Hepatocyte (in vitro differentiated cells): ENCODE measurements around the gene CELA2B. TPM values are rescaled to one million over a fixed set of nuclear protein-coding genes. Genes with fewer than 3 reads are reported as not detected.

Experiments
- DNase-seq: peaks from one replicate; pipeline ENCODE4 v3.0.0-alpha.2; 2016; ENCODE audit warnings: low spot score
- H2AFZ ChIP-seq: fragments of 200-600 bp; sonication (generic); 2 replicates; pipeline ENCODE4 v1.6.0; 2016; ENCODE audit warnings: antibody characterized with exemption, mild to moderate bottlenecking
- H3K27ac ChIP-seq: fragments of 200-600 bp; sonication (generic); 2 replicates; pipeline ENCODE4 v1.5.1; 2016; ENCODE audit warnings: mild to moderate bottlenecking
- H3K27me3 ChIP-seq: fragments of 200-600 bp; sonication (generic); 2 replicates; pipeline ENCODE4 v1.6.1; 2016
- H3K36me3 ChIP-seq: fragments of 200-600 bp; sonication (generic); replicated peaks from 2 replicates; pipeline ENCODE4 v1.5.1; 2016; ENCODE audit warnings: low read depth; ENCODE audit not compliant: insufficient read depth
- H3K4me1 ChIP-seq: fragments of 200-600 bp; sonication (generic); 2 replicates; pipeline ENCODE4 v1.5.1; 2016; ENCODE audit warnings: mild to moderate bottlenecking, moderate library complexity; ENCODE audit not compliant: insufficient read depth
- H3K4me2 ChIP-seq: fragments of 200-600 bp; sonication (generic); 2 replicates; pipeline ENCODE4 v1.6.0; 2016
- H3K4me3 ChIP-seq: fragments of 200-600 bp; sonication (generic); 2 replicates; pipeline ENCODE4 v1.5.1; 2016; ENCODE audit warnings: mild to moderate bottlenecking
- H3K79me2 ChIP-seq: fragments of 200-600 bp; sonication (generic); 2 replicates; pipeline ENCODE4 v1.6.0; 2017; ENCODE audit warnings: mild to moderate bottlenecking
- H3K9me2 ChIP-seq: fragments of 200-600 bp; sonication (generic); replicated peaks from 2 replicates; pipeline ENCODE4 v1.6.0; 2017; ENCODE audit warnings: mild to moderate bottlenecking; ENCODE audit not compliant: insufficient read depth
- H3K9me3 ChIP-seq: fragments of 200-600 bp; sonication (generic); 2 replicates; pipeline ENCODE4 v1.5.1; 2016; ENCODE audit warnings: low read depth, mild to moderate bottlenecking
- H4K20me1 ChIP-seq: fragments of 200-600 bp; sonication (generic); 2 replicates; pipeline ENCODE4 v1.6.0; 2016; ENCODE audit warnings: mild to moderate bottlenecking; ENCODE audit not compliant: insufficient read depth, poor library complexity, severe bottlenecking
- CTCF ChIP-seq: fragments of 200-600 bp; sonication (generic); IDR thresholded peaks from 2 replicates; pipeline ENCODE4 v1.5.1; 2016; ENCODE audit warnings: antibody characterized with exemption, mild to moderate bottlenecking; ENCODE audit not compliant: poor library complexity
- EZH2 ChIP-seq: fragments of 200-600 bp; sonication (generic); IDR thresholded peaks from 2 replicates; pipeline ENCODE4 v1.6.1; 2016; ENCODE audit warnings: antibody characterized with exemption, mild to moderate bottlenecking, borderline replicate concordance
- EZH2phosphoT487 ChIP-seq: fragments of 200-600 bp; sonication (generic); IDR thresholded peaks from one replicate; pipeline ENCODE4 v1.6.1; 2018; ENCODE audit warnings: antibody characterized with exemption, mild to moderate bottlenecking, low read depth, moderate library complexity; ENCODE audit not compliant: unreplicated experiment, severe bottlenecking
- WGBS: methylation state at CpG from one replicate; pipeline ENCODE4 v1.1.6; 2016; ENCODE audit warnings: low lambda C conversion rate; ENCODE audit errors: missing lambda C conversion rate; 5-methylcytosine and 5-hydroxymethylcytosine counted together
- polyA plus RNA-seq: library from polyadenylated mRNA; unstranded; fragments of >200 nt; fragmentation: Nextera tagmentation; extraction: Ambion mirVana; gene quantifications from 2 replicates; pipeline ENCODE4 v1.2.1, GENCODE V29; 2016
- total RNA-seq: library from RNA; depleted of rRNA; stranded (reverse); fragments of >200 nt; gene quantifications from 2 replicates; pipeline ENCODE4 v1.2.3, GENCODE V29; 2014

The CELA2B gene
- total and polyA plus RNA-seq, 2 experiments from 2014 or later = 0.73 to 1.4 TPM

GRCh38 chr1:15435239-15436077 is 40.4 kb upstream of the CELA2B start:
- no peak for DNase-seq
- Histone ChIP-seq H3K4me3 (no peak overlapping the region), H3K4me2 (no peak overlapping the region), H3K27ac (no peak overlapping the region), H3K4me1 (peaks cover 8% of the 10 kb centered on the region), H2AFZ (no peak overlapping the region), H3K9me3 (no peaks in the 10 kb centered on the region), H3K27me3 (no peaks in the 10 kb centered on the region), H3K79me2 (no peaks in the 10 kb centered on the region), H3K36me3 (no peaks in the 10 kb centered on the region), H3K9me2 (no peaks in the 10 kb centered on the region), H4K20me1 (no peaks in the 10 kb centered on the region)
- WGBS = 94% methylated on average over 15 of the region's 17 CpGs
- TF ChIP-seq CTCF (no peak), EZH2 (no peak), EZH2phosphoT487 (no peak)

- H3K4me3 ChIP-seq = no peak overlapping the region
- H3K9me2 ChIP-seq = no peaks in the 10 kb centered on the region
- H3K4me1 ChIP-seq = peaks cover 7% of the 10 kb centered on the region
- no peaks in the 10 kb centered on the region for H4K20me1 ChIP-seq
- no peaks in the 10 kb centered on the region for H3K79me2 ChIP-seq
- DNase-seq = no peak
- no peaks in the 10 kb centered on the region for H3K27me3 ChIP-seq
- no peaks in the 10 kb centered on the region for H3K36me3 ChIP-seq
- H2AFZ ChIP-seq = no peak overlapping the region
- TF ChIP-seq EZH2 (no peak), EZH2phosphoT487 (no peak), CTCF (no peak)
- H3K9me3 ChIP-seq = no peaks in the 10 kb centered on the region
- H3K4me2 ChIP-seq = no peak overlapping the region
- no peak overlapping the region for H3K27ac ChIP-seq
- 92% methylated on average over 6 of the region's 6 CpGs for WGBS
Measured at GRCh38 chr1:15436881-15437442, 38.9 kb upstream of the CELA2B start.

- Histone ChIP-seq H3K79me2 (no peaks in the 10 kb centered on the region), H3K4me1 (no peaks in the 10 kb centered on the region), H3K27me3 (no peaks in the 10 kb centered on the region), H3K9me2 (no peaks in the 10 kb centered on the region), H3K4me3 (no peak overlapping the region), H3K27ac (no peak overlapping the region), H3K4me2 (no peak overlapping the region), H2AFZ (no peak overlapping the region), H3K36me3 (no peaks in the 10 kb centered on the region), H3K9me3 (no peaks in the 10 kb centered on the region), H4K20me1 (no peaks in the 10 kb centered on the region)
- DNase-seq = no peak
- WGBS = 97% methylated on average over 14 of the region's 14 CpGs
- TF ChIP-seq CTCF (no peak), EZH2phosphoT487 (no peak), EZH2 (no peak)
Measured at GRCh38 chr1:15439325-15439724, 36.6 kb upstream of the CELA2B start.
